Neural crest cell (in vitro differentiated cells): ENCODE data around the gene SIGMAR1. TPM values are rescaled to one million over a fixed set of nuclear protein-coding genes. Genes with fewer than 3 reads are reported as not detected.
A peak's percentile ranks its signal among the peaks of the same experiment; 100 is the strongest.

Experiments
- DNase-seq: peaks from one replicate; pipeline ENCODE4 v3.0.0; 2021; ENCODE audit warnings: low read depth, mixed read lengths, low spot score
- H3K27ac Mint-ChIP-seq: one replicate; pipeline ENCODE4 v1.8.0; 2021; ENCODE audit warnings: mild to moderate bottlenecking, mixed read lengths; ENCODE audit not compliant: unreplicated experiment
- H3K27me3 Mint-ChIP-seq: 2 replicates; pipeline ENCODE4 v1.8.0; 2021; ENCODE audit warnings: low read depth, mild to moderate bottlenecking, mixed read lengths
- H3K36me3 Mint-ChIP-seq: 2 replicates; pipeline ENCODE4 v1.8.0; 2021; ENCODE audit warnings: low read depth, mild to moderate bottlenecking, mixed read lengths
- H3K4me1 Mint-ChIP-seq: 2 replicates; pipeline ENCODE4 v1.8.0; 2021; ENCODE audit warnings: mixed read lengths
- H3K4me3 Mint-ChIP-seq: one replicate; pipeline ENCODE4 v1.8.0; 2021; ENCODE audit warnings: mild to moderate bottlenecking, mixed read lengths
- H3K9me3 Mint-ChIP-seq: 2 replicates; pipeline ENCODE4 v1.8.0; 2021; ENCODE audit warnings: mixed read lengths
- total RNA-seq: library from RNA; stranded (reverse); gene quantifications from 2 replicates; pipeline ENCODE4 v1.2.1, GENCODE V29; 2021
- TF ChIP-seq, protein P1 (sequence below): fragments of 200-600 bp; sonication (generic); conservative IDR thresholded peaks from 2 replicates; pipeline ENCODE4 v1.5.0; 2021; ENCODE audit warnings: antibody characterized with exemption, mild to moderate bottlenecking

SIGMAR1 gene
- total RNA-seq, 1 donor from 2014 or later: 107 TPM

DNA sequence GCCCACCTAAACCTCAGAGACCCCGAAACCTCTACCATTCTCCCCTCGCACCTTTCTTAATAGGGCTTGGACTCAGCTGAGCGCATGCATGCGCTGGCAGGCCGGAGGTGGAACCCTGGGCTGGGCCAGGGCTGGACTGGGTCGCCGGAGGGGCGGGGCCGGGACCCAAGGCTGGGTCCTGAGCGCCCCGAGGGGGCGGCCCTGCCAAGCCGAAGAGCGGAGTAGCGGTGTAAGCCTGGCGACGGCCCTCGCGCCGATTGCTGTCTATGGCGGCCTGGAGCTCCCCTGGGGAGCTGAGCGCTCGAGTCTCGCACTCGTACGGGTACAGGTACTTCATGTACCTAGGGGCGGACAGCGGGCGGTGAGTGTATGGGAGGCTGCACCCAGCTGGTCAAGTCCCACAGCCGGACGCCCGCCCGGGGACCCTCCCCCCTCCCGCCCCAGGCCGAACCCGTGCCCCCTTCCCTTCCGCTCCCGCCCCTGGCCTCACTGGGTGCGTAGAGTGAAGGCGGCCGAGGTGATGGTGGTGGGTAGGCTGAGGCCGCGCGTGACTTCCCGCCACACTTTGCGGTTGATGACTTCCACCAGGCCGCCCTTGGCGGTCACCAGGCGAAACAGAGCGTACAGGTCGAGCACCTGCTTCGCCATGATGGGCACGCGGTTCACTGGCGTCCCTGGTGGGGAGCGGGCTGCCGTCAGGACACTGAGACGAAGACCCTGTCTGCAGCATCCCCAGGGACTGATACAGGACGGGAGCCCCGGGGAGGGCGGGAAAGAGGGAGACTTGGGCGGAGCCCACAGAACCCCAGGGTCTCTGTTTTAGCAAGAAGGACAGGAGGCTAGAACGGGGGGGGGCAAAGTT, 14.0 kb downstream of the SIGMAR1 start:
- Mint-ChIP-seq H3K36me3 (no peaks in the 10 kb centered on the region), H3K27me3 (peaks cover 50% of the 10 kb centered on the region), H3K27ac (no peak overlapping the region), H3K4me1 (peaks cover 26% of the 10 kb centered on the region), H3K9me3 (peaks cover 2% of the 10 kb centered on the region), H3K4me3 (peak overlapping the region; percentile 78)
- no peak for DNase-seq
- TF ChIP-seq, protein P1, sequence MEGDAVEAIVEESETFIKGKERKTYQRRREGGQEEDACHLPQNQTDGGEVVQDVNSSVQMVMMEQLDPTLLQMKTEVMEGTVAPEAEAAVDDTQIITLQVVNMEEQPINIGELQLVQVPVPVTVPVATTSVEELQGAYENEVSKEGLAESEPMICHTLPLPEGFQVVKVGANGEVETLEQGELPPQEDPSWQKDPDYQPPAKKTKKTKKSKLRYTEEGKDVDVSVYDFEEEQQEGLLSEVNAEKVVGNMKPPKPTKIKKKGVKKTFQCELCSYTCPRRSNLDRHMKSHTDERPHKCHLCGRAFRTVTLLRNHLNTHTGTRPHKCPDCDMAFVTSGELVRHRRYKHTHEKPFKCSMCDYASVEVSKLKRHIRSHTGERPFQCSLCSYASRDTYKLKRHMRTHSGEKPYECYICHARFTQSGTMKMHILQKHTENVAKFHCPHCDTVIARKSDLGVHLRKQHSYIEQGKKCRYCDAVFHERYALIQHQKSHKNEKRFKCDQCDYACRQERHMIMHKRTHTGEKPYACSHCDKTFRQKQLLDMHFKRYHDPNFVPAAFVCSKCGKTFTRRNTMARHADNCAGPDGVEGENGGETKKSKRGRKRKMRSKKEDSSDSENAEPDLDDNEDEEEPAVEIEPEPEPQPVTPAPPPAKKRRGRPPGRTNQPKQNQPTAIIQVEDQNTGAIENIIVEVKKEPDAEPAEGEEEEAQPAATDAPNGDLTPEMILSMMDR: no peak

DNA sequence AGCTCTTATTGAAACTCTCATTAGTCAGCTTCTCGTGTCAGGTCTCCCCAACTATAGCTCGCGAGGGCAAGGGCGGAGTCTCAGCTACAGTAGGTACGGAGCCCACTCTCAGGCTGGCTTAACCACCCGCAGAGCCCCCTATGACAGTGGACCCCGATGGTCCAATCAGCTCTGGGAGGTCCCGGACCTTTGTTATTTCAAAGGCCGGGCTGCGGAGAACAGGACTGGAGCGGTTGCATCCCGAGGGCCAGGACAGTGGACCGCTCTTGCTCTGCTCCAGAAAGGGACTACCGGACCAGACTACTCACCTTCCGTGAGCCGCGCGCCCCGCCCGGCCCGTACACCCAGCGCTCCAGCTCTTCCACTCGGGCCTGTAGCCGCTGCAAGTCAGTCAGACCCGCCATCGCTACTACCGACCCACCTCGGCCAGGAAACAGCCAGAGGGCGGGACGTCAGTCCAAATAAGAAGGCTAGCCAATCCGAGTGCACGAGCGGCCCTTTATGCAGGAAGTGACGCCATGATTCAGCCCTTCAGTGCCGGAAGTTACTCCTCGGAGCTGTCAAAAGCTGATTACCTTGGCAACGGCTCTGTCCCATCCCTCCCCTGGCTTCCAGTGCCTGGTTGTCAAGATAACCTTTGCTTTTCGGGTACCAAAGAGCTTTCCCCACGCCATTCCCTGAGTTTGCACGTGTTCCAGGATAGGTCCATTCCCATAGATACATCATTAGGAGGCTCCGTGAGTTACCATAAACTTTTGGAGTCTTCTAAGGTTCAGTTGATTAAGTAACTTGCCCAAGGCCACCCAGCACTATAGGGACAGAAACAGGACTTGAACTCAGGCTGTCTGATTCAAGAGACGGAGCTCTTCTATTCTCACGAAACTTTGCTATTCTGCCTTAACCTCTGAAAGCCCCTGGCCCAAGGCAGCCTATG, 17.3 kb downstream of the SIGMAR1 start, which contains the start of gene DCTN3:
Gene DCTN3 (minus strand): TSS at position 435 of the 934 bp plus-strand sequence. CDS start 31 bp downstream, at position 404.
- no peaks in the 10 kb centered on the region for H3K36me3 Mint-ChIP-seq
- DNase-seq: peak; percentile 81
- TF ChIP-seq, protein P1: no peak
- H3K27me3 Mint-ChIP-seq: peaks cover 18% of the 10 kb centered on the region
- peaks cover 2% of the 10 kb centered on the region for H3K9me3 Mint-ChIP-seq
- H3K27ac Mint-ChIP-seq: peak within 1 kb of the TSS; percentile 61
- peak within 1 kb of the TSS; percentile 96 for H3K4me3 Mint-ChIP-seq
- H3K4me1 Mint-ChIP-seq: peaks cover 18% of the 10 kb centered on the region

DNA sequence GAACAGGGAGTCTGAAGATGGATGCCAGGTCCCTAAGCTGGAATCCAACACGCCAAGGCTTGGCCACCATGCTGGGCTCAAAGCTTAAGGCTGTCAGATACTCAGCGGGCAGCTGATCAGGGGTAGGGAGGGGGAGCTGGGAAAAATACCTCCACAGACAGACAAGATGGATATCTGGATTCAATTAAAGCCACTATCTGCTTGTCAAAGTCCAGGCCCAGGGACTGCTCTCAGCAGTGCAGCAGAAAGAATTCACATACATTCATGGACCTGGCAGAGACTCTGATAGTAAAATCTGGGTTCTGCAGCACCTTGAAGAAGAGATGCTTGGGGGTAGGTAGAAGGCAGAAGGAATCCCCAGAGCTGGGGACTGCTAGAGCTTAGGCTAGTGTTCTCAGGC, 22.5 kb downstream of the SIGMAR1 start:
- no peaks in the 10 kb centered on the region for H3K27me3 Mint-ChIP-seq
- H3K36me3 Mint-ChIP-seq: no peaks in the 10 kb centered on the region
- H3K9me3 Mint-ChIP-seq: no peaks in the 10 kb centered on the region
- peak overlapping the region; percentile 56 for H3K4me3 Mint-ChIP-seq
- no peak for DNase-seq
- H3K27ac Mint-ChIP-seq: no peak overlapping the region
- peaks cover 36% of the 10 kb centered on the region for H3K4me1 Mint-ChIP-seq
- TF ChIP-seq, protein P1: no peak

DNA sequence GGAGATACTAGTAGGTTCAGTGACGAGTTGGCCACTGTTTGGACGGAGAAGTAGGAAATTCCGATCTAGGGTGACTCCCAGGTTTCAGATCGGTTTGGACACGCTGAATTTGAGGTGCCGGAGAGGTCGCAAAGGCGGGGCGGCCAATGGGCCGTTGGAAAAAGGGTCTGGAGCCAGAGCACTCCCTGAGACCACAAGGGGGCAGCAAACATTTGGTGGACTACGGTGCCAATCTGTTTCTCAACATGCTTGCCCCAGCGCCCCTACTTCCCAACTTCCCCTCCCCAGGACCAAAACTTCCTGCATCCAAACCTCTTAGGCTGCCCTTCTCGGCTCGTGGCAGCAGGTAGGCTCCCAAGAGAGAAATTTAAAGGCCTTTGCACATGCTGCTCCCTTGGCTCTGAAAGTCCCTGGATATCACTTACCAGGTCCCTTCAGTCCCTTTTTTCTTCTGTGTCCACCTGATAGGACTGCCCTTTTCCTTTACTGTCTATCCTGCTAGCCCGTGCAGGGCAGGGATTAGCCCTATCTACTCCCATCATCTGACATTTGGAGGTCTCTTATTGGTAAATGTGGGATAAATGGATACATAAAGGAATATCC, 24.7 kb downstream of the SIGMAR1 start:
- Mint-ChIP-seq H3K27me3 (no peaks in the 10 kb centered on the region), H3K27ac (peak overlapping the region; percentile 78), H3K4me3 (peak overlapping the region; percentile 94)

More for the DNA sequence above, 24.7 kb downstream of the SIGMAR1 start:
- no peaks in the 10 kb centered on the region for H3K36me3 Mint-ChIP-seq
- no peaks in the 10 kb centered on the region for H3K9me3 Mint-ChIP-seq
- peak; percentile 81 for DNase-seq
- H3K4me1 Mint-ChIP-seq: peaks cover 27% of the 10 kb centered on the region
- TF ChIP-seq, protein P1: peak; percentile 90
